GM21619 (cell line): ENCODE measurements around the gene CLEC16A.
A peak's percentile ranks its signal among the peaks of the same experiment; 100 is the strongest.
"Not testable (repeated sequence)": the region's sequence is repeated elsewhere in the genome, so short reads cannot be mapped to it uniquely, and the experiment has no call there.

Source experiments
- ATAC-seq: cut with Tn5 transposase; IDR thresholded peaks from one replicate; pipeline ENCODE4 v1.9.1; 2021; ENCODE audit not compliant: unreplicated experiment

The CLEC16A gene

GRCh38 chr16:11094075-11094856, 149.9 kb downstream of the CLEC16A start:
- peak; percentile 69 for ATAC-seq

- ATAC-seq = no peak
Observed at GRCh38 chr16:11094857-11095565, 150.6 kb downstream of the CLEC16A start.

- no peak for ATAC-seq
Observed at GRCh38 chr16:11095935-11096334, 151.6 kb downstream of the CLEC16A start.

- no peak for ATAC-seq
Observed at GRCh38 chr16:11097094-11097786, 152.9 kb downstream of the CLEC16A start.

- ATAC-seq = no peak
Observed at GRCh38 chr16:11097787-11098167, 153.4 kb downstream of the CLEC16A start.

GRCh38 chr16:11098601-11099390, 154.4 kb downstream of the CLEC16A start:
- ATAC-seq = no peak

GRCh38 chr16:11099672-11100205, 155.4 kb downstream of the CLEC16A start:
- ATAC-seq = no peak

- ATAC-seq = peak; percentile 40
Observed at GRCh38 chr16:11100239-11100750, 155.9 kb downstream of the CLEC16A start.

GRCh38 chr16:11101283-11101682, 156.9 kb downstream of the CLEC16A start:
- no peak for ATAC-seq

- ATAC-seq = no peak
Observed at GRCh38 chr16:11101695-11102522, 157.5 kb downstream of the CLEC16A start.

- ATAC-seq = no peak
Observed at GRCh38 chr16:11102523-11102898, 158.1 kb downstream of the CLEC16A start.

GRCh38 chr16:11103301-11103700, 158.9 kb downstream of the CLEC16A start:
- not testable (repeated sequence) for ATAC-seq

GRCh38 chr16:11104168-11105037, 160.0 kb downstream of the CLEC16A start:
- peak; percentile 22 for ATAC-seq

- peak; percentile 67 for ATAC-seq
Observed at GRCh38 chr16:11105038-11105903, 160.9 kb downstream of the CLEC16A start.

GRCh38 chr16:11106726-11107125, 162.4 kb downstream of the CLEC16A start:
- no peak for ATAC-seq

- no peak for ATAC-seq
Observed at GRCh38 chr16:11107780-11108465, 163.6 kb downstream of the CLEC16A start.

GRCh38 chr16:11108466-11108805, 164.1 kb downstream of the CLEC16A start:
- no peak for ATAC-seq
